HFF-Myc (cell line): Measurements from ENCODE around the gene TSR2.

Source experiments
- DNase-seq: peaks from one replicate; pipeline ENCODE4 v3.0.0-alpha.2; 2011; ENCODE audit warnings: low read depth; ENCODE audit errors: extremely low read depth
- H3K4me3 ChIP-seq: replicated peaks from 2 replicates; pipeline ENCODE4 v1.5.1; 2011; ENCODE audit warnings: low read depth, mild to moderate bottlenecking, control low read depth, low read length
- TF ChIP-seq, protein P1 (sequence below): IDR thresholded peaks from 2 replicates; pipeline ENCODE4 v1.5.1; 2012; ENCODE audit warnings: mild to moderate bottlenecking, low read depth, low read length, control low read depth; ENCODE audit errors: missing control alignments

The TSR2 gene

DNA sequence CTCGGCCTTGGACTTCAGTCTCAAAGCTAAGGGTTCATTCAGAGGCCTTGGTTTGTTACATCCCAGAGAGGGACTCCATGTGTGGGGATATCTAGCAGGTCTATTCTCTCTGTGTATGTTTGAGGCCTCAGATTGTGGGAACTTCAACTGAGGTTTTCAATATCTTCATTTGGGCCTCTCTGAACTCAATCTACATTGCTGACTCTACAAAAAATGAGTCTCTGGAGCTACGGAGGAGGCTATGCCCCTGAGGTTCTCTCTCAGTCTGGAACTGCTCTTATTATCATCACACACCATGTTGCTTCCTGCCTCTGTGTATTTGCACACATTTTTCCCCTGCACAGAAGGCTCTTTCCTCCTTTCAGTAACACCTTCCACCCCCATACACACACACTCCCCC is 5.1 kb upstream of the TSR2 start:
- no peak overlapping the region for H3K4me3 ChIP-seq
- TF ChIP-seq, protein P1, sequence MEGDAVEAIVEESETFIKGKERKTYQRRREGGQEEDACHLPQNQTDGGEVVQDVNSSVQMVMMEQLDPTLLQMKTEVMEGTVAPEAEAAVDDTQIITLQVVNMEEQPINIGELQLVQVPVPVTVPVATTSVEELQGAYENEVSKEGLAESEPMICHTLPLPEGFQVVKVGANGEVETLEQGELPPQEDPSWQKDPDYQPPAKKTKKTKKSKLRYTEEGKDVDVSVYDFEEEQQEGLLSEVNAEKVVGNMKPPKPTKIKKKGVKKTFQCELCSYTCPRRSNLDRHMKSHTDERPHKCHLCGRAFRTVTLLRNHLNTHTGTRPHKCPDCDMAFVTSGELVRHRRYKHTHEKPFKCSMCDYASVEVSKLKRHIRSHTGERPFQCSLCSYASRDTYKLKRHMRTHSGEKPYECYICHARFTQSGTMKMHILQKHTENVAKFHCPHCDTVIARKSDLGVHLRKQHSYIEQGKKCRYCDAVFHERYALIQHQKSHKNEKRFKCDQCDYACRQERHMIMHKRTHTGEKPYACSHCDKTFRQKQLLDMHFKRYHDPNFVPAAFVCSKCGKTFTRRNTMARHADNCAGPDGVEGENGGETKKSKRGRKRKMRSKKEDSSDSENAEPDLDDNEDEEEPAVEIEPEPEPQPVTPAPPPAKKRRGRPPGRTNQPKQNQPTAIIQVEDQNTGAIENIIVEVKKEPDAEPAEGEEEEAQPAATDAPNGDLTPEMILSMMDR: no peak
- DNase-seq: no peak

DNA sequence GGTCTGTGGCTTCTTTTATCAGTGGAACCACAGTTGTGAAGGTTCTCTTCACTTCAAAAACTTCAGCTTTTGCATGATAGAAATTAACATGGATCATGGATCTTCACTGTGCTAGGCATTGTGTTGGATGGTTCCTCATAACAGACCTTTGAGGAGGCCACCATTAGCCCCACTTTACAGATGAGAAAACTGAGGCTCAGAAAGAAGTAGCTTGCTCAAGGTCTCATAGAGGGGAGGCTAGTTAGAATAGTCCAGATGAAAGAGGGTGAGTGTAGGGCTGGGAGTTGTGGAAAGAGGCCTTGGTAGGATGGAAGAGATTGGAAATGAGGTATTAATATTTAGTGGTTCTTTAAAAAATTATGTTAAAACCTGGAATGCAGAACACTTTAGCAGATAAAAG is 2.6 kb downstream of the TSR2 start:
- no peak for DNase-seq
- no peak overlapping the region for H3K4me3 ChIP-seq
- TF ChIP-seq, protein P1: no peak

DNA sequence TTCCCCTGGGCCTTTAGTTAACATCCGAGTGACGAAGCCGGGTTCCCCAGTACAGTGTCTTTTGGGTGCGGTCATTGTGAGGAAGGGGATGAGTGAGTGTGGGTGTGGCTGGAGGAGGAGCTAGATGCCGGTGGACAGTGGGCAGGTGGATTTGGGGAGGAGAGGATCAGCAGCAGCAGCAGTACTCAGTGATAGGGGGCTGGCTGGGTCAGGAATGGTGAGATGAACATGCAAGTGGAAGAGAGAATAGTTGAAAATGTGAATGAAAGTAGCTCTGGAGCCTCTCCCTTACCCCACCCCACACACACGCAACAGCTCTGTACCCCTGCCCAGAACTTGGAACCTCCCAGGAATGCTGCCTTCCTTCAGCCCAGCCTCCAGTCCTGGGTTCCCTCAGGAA is 4.5 kb downstream of the TSR2 start:
- TF ChIP-seq, protein P1: no peak
- no peak for DNase-seq
- H3K4me3 ChIP-seq: no peak overlapping the region

DNA sequence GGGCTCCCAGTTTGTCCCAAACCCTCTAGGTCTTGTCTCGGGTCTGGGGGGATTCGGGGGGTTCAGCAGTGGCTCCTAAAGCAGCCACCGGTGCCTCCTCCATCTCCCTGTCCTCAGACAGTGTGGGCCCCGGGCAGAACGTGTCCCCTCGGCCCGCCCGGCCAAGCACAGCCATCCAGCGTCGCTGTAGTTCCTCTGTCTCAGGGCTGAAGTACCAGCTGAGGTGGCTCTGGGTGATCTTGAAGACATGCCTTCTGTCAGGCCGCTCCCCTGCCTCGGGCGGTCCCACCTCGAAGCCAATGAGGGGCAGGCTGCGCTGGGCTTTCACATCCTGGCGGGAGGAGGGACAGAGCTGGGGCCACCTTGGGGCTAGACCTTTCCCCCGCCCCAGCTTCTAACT is 5.9 kb downstream of the TSR2 start:
- TF ChIP-seq, protein P1: no peak
- no peak for DNase-seq
- H3K4me3 ChIP-seq: no peak overlapping the region

DNA sequence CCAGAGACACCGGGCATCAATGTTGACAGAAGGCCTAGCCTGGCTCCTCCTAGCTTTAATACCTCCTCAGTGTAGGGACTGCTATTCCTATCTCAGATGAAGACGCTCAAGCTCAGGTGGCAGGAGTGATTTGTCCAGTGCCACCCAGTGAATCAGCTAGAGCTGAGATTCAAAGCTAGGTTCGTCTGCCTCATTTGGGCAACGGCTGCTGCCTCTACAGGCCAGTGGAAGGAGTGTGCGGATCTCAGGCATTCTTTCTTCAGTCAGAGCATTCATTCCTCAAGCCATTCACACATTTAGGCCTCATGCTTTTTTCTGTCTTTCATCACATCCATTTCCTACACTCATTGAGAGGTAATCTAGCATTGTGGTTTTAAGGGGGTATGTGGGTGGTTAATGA is 7.3 kb downstream of the TSR2 start:
- no peak for DNase-seq
- H3K4me3 ChIP-seq: no peak overlapping the region
- TF ChIP-seq, protein P1: no peak

DNA sequence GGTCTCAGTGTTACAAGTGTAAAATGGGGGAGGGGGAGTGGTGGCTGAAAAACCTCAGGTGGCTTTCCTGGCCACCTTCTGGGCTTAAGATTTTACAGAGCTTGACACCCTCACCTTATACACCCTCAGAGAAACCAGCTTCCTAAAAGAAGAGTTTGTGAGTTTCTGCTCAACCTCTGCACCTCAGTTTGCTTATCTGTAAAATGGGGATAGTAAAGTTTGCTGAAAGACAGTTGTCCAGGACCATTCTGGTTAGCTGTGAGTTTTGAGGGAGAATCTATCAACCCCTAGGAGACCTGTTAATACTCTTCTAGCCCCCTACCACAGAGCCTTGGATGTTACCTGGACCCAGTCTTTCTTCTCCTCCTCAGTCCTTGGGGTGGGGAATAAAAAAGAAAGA is 9.7 kb downstream of the TSR2 start:
- TF ChIP-seq, protein P1: no peak
- DNase-seq: no peak
- H3K4me3 ChIP-seq: no peak overlapping the region

DNA sequence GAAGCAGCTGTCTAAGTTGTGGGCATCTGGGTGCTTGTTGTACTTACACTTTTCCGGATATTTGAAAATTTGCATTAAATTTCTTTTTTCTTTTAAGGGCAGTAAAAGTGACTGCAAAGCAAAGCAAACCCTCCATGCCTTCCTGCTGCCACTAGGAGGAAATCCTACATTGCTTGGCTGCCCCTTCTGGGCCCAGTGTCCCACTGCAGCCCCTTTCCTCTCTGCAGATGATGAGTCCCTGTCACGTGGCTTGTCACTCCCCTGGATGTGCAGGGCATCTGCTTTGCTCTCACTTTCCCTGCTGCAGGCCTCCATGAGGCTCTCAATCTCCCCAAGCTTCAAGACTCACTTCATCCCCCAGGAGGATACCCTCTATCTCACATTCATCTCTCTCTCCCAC is 12.7 kb downstream of the TSR2 start:
- DNase-seq: no peak
- TF ChIP-seq, protein P1: peak; percentile 29

More for the DNA sequence above, 12.7 kb downstream of the TSR2 start:
- no peak overlapping the region for H3K4me3 ChIP-seq
